Hematopoietic multipotent progenitor cell treated with erythropoietin and hydrocortisone succinate and interleukin-3 and kit ligand, for 4 days (in vitro differentiated cells): ENCODE measurements around the gene CALU.
A peak's percentile ranks its signal among the peaks of the same experiment; 100 is the strongest.

ENCODE experiments used
- DNase-seq: peaks from one replicate; pipeline ENCODE4 v3.0.0-alpha.2; 2015

Gene CALU

DNA sequence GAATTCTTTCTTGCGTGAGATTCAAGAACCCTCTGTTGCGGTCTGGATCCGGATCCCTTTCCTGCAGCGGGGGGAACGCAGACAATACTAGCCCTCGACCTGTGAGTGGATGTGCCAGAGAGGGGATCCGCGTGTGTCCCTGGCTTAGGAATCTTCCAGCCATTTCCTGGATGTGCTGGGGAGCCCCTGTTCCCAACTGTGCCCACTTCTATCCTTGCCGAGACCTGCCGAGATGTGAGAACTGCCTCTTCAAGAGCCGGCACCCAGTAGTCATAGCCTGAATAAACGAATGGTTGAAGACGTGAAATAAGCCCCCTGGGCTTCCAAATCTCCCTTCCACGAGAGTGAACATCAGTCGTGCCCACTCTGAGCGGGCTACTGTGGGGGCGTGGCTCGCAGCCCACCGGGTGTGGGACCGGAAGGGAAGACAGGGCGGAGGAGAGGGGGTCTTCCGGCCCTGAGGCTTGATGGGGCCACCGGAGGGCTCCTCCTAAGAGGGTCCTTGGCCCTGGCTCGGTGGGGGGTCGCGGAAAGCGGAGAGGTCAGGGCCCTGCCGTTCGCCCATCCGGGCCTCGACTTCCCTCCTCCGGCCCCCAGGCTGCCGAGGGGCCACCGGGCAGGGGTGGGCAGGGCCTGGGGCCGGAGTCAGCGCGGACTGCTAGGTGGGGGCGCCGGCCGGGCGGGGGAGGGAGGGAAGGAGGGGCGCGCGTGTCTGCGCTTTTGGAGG lies 51.3 kb downstream of the CALU start:
- DNase-seq = no peak

DNA sequence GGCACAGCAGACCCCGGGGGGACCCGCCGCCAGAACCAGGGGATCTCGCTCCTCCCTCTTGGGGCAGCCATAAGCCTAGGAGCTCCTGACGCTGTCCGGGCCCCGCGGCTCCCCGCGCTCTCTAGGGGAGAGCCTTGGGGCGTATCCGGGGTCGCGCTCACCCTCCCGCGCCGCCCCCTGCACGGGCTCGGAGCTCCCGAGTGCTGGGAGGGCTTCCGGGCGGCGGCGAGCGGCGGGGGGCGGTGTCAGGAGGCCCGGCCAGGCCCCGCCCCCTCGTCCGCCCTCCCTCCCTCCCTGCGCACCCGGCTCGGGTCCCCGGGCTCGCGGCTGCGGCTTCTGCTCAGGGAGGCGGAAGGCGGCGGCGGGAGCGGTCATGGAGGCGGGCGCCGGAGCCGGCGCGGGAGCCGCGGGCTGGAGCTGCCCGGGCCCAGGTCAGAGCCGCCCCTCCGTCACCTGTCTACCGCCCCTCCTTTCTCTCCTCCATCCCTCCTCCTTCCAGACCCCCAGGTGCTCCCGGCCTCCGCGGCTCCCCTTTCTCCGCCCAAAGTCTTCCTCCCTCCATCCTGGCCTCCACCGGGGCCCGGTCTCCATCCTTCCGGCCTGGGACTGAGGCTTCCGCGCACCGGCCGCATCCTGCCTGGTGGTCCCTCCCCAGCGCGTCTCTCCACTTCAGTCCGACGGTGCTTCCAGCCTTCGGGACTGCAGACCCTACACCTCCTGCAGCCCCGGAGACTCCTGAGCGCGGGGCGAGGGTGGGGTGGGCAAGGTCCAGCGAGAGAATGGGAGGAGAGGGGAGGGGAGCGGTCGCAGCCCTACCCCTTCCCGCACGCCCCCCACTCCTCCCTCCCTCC lies 52.2 kb downstream of the CALU start, which contains the start of gene CCDC136:
TSS of gene CCDC136 (plus strand) at position 848 of the 851 bp plus-strand sequence. CDS start 444 bp downstream, outside the sequence.
- peak; percentile 83 for DNase-seq

DNA sequence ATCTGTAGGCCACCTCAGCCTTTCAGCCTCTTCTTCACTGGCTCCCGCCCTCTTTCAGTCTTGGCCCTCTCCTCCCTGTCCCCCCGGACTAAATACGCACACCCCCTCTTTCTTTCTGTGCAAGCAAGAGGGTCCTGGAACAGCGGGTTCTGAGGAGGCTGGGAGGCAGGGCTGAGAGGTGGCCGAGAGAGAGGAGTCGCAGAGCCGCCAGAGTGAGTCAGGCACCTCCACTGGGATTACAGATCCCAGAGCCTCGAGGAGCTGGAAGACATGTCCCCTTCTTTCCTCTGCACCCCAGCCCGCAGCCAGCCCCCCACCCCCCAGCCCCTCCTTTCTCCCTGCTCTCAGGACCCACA lies 52.8 kb downstream of the CALU start:
- no peak for DNase-seq

DNA sequence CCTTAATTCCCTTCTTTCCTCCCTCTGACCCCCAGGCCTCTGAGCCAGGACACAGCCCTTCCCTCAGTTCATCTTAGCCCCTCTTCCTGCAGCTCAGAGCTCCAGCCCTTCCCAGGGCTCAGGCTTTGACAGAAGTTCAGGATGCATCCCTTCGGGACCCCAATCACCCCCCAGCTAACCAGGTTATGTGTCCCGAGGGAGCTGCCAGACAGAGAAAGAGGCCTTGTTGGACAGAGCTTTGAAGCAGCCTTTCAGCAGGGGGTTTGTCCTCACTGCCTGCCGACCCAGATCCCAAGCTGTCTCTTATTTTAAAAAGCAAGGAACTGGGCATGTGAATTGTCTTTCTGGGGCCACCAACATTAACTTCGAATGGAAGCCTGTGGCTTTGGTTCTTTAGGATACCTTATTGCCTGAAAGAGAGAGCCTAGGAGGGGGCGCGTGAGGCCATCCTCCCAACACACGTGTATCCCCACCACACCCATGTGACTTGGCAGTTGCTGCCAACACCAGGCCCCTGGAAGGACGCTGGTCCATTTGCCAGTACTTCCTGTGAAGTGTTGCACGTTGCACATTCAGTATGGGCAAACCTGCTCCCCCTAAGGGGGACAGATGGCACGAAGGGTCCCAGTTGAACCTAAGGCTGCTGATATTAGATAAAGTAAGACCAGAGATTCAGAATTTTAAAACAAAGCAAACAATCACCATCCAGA lies 53.5 kb downstream of the CALU start:
- peak; percentile 83 for DNase-seq

DNA sequence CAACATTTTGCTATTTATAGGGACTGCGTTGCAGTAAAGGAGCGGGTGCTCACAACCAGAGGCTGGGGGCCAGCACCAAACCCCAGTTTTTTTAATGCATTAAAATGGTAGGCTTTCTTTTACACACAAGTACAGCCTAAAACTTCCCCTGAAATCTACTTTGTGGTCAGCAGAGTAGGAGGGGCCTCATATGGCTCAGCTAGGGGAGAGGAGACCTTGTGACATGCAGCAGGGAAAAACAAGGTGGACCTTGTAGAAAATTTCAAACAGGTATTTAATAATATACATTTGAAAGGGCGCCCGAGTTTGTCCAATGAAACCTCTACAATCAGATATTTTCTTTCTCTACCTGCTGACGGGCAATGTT lies 54.0 kb downstream of the CALU start:
- peak; percentile 66 for DNase-seq

DNA sequence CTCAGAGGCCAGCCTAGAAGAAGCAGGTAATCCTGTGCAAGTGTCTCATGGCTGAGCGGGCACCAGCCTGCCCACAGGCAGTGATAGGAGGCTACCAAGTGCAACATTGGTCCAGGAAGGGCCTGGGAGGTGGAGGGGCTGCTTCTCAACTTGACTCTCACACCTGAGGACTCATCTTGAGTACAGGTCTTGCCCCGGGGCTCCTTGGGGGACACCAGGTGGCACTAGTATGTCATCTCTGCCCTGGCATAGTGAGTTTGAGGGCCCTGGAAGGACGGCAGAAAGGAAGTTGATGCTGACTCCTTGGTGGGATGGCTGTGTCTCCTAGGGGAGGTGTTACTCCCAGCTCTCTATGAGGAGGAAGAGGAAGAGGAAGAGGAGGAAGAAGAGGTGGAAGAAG lies 54.9 kb downstream of the CALU start:
- DNase-seq = peak; percentile 37

DNA sequence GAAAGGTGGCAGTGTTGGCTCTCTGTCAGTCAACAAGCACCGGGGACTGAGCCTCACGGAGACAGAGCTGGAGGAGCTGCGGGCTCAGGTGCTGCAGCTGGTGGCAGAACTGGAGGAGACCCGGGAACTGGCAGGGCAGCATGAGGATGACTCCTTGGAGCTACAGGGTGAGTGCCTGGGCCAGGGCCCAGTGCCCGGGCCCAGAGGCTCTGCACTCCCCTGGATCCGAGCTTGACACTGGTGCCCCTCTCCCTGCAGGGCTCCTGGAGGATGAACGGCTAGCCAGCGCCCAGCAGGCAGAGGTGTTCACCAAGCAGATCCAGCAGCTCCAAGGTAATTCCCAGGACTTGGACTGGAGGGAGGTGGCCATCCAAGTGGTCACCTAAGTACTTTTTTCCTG lies 55.3 kb downstream of the CALU start:
- DNase-seq = no peak

DNA sequence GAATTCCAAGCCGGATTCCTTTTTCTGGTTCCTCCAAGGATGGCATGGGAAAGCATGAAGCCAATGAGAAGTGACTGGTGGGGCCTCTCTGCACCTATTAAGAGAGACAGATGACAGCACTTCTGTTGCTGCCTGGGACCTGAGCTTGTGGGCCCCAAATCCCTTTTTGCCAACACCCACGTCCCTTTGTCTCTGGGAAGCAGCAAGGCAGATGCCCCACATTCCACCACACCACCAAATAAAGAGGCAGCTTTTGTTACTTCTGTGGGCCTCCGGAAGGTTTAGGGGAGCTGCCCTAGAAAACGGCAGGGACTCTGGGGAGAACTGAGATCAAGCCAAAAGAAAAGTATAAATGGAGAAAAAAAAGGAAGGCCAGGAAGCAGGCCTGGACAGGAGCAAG lies 56.0 kb downstream of the CALU start:
- DNase-seq = no peak

DNA sequence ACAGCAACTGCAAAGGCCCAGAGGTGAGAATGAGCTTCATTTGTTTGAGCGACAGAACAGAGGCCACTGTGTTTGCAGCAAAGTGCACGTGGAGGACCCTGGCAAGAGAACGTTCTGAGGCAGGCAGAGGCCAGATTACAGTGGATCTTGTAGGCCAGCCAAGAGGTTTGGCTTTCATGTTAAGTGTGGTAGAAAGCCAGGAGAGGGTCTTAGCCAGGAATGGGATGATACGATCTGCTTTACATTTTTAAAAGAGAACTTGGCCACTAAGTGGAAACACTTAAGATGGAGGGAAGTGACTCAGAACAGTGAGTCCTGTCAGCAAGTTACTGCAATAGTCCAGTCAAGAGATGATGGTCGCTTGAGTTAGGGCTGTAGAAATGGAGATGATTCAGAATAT lies 57.2 kb downstream of the CALU start:
- no peak for DNase-seq

DNA sequence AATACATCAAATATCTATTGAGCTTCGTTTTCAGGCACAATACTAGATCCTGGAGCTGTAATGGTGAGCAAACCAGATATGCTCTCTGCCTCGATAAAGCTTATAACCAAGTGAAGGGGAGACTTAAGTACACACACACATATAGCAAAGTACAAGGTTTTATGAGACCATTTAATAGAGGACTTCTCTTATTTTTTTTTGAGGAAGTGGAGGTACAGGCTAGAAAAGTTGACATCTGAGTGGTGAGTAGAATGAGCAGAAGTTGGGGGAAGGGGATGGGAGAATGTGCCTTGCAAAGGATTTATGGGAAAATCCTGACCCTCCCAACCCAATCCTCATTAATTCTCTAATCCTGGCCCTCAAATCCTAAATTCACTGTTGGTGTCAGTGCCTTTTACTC lies 60.3 kb downstream of the CALU start:
- peak; percentile 27 for DNase-seq

DNA sequence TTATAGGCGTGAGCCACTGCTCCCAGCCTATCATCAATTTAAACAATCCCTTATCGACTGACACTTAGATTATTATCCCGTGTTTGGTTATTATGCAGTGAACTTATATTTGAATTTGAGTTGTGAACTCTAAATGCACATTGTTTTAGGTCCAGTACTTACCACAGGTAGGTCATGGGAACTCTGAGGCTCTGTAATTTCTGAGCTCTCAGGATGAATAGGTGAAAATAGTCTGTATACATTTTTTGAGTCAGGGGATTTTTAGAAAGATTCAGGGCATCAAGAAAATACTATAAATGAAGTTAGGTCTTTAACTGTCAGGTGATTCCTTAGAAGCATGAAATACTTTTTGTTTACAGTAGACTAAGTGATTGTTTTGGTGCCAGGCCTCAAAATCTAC lies 61.4 kb downstream of the CALU start:
- DNase-seq = no peak

DNA sequence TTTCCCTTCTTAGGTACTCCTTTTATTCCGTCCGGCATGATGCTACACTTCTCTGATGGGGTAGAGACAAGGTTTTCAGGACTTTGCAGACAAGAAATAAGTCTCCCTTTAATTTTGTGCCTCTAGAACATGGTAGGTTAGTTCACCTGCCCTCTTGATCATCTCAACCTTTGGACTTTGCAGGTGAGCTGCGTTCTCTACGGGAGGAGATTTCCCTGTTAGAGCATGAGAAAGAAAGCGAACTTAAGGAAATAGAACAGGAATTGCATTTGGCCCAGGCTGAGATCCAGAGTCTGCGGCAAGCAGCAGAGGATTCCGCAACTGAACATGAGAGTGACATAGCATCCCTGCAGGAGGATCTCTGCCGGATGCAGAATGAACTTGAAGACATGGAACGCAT lies 61.8 kb downstream of the CALU start:
- no peak for DNase-seq

DNA sequence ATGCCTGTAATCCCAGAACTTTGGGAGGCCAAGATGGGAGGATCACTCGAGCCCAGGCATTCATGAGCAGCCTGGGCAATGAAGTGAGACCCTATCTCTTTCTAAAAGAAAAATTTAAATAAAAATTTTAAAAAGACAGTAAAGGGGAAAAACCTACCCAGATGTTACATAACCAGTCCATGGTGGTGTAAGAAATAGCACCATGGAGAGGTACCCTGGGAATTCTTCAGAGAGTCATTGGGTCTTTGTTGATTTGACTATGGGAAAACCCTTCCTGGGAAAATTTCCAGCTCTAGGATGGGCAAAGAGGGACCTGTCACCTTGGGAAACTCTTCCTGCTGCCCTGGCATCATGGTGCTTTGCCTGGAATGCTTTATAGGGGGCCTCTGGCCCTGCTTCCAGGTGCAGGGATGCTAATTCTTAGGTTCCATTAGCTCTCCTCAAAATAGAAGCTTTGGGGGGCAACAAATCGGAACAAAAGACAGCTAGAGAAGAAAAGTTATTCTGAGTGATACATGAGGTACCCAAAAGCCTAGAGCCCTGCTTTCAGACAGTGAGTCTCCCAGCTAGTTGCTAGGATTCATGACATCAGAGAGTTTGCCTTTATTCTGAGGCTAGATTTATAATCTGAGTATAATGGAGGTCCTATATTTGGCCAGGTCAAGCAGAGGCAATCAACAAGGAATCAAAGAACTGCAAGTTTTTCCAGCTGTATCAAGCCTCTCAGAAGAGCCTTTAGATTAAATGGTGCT lies 62.7 kb downstream of the CALU start:
- no peak for DNase-seq

DNA sequence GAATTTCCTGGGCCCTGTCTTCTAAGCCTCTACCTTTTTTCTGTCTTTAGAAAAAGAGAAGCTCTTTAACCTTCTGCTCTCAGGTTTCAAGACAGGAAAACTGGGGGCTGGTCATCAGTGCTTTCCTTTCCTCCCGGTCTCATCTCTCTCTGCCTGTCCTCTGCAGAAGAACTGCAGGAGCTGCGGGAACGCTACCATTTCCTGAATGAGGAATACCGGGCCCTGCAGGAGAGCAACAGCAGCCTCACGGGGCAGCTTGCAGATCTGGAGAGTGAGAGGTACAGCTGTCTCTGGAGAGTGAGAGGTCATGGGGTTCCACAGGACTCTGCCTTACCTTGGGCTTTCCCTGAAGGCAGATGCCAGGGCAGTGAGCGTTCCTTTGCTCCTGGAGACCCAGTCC lies 65.3 kb downstream of the CALU start:
- no peak for DNase-seq

DNA sequence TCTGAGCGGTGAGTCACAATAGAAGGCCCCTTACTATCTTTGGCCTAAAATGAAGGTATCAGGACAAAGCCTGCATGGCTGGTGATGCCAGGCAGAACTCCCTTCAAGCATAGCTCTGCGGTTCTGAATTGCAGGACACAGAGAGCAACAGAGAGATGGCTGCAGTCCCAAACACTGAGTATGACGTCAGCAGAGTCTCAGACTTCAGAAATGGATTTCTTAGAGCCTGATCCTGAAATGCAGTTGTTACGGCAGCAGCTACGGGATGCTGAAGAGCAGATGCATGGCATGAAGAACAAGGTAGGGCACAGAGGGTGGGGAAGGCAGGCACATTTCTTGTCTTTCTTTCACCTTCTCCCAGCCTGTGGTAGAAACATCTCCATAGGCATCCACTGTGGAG lies 66.1 kb downstream of the CALU start:
- no peak for DNase-seq

DNA sequence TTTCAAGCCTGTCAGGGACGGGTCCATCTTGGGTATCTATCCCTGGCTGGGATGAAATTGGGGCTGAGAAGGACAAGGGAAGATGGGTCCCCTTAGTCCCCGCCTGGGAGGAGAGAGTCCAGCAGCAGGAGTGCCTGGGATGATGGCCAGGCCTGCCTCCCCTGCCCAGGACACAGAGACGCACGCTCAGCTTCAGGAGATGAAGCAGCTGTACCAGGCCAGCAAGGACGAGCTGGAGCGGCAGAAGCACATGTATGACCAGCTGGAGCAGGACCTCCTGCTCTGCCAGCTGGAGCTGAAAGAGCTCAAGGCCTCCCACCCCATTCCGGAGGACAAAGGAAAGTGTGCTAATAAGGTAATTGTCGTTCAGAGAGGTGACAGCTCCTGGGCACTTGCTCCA lies 68.0 kb downstream of the CALU start:
- no peak for DNase-seq

DNA sequence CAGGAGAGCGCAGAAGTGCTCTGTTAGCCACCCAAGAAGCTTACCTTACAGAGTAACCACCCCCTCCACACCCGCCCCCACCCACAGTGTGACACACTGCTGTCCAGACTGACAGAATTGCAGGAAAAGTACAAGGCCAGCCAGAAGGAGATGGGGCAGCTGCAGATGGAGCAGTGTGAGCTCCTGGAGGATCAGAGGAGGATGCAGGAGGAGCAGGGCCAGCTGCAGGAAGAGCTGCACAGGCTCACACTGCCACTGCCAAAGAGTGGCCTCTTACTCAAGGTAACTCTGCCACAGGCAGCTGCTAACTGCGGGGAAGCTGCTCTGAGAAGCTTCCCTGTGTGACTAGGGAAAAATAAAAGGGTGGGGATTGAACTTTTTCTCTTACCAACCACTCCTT lies 70.2 kb downstream of the CALU start:
- DNase-seq = no peak

DNA sequence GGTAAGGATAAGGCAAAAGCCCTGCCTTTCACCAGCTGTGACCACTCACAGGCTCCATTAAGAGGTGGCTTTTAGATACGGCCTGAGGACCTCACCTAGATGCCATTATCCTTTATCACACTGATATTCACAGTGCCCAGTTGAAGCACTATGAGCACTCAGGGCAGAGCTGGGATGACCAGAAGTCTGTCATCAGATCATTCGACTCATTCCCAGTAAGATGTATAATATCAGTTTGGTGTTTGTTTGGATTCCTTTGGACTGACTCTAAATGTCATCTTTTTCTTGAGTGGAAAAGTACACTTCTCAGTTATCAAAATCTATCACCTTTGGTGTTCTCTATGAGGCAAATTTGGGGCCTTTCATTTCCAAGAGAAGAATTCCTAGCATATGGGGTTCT lies 71.3 kb downstream of the CALU start:
- DNase-seq = no peak

DNA sequence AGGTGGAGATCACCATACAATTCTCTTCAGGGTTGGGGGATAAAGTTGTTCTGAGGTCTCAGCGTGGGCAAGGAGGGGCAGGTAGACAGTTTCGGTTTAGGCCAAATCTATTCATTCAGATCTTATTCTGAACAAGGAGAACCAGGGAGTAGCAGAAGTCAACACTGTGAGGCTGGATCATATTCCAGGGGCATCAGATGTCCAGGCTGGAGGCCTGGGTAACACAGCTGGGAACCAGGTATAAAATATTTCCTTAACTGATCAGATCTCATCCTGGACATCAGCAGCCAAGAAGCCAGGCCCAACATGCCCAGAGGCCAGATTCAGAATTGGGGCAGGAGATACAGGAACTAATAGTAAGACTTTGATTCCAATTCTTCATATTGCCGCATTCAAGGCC lies 71.8 kb downstream of the CALU start:
- no peak for DNase-seq

DNA sequence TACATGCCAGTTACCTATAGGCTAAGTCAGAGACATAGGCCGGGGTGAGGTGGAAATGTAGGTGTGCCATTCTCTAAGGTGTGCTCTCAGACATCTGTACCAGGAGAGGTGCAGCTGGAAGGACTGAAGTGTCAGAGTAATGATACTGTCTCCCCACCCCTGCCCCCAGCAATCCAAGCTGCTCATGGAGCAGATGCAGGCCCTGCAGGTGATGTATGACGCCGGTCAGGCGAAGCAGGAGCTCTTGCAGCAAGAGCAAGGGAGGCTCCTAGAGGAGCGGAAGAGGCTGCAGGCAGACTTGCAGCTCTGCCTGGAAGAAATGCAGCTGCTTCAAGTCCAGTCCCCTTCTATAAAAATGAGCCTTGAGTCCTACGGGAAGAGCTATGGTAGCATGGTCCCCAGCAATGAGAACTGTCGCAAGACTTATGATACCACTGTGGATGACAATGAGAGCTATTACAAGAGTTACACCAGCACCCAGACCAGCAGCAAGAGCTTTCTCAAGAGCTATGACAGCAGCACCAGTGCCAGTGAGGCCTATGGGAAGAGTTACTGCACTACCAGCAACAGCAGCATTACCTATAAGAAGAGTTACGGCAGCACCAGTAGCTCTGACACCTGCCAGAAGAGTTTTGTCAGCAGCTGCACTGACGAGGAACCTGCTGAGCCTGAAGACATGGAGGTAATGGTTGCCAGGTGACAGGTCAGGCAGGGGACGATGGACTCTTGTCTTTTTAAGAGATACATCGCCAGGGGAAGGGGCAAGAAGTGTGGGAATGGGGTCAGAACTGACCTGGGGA lies 72.7 kb downstream of the CALU start:
- DNase-seq = no peak

DNA sequence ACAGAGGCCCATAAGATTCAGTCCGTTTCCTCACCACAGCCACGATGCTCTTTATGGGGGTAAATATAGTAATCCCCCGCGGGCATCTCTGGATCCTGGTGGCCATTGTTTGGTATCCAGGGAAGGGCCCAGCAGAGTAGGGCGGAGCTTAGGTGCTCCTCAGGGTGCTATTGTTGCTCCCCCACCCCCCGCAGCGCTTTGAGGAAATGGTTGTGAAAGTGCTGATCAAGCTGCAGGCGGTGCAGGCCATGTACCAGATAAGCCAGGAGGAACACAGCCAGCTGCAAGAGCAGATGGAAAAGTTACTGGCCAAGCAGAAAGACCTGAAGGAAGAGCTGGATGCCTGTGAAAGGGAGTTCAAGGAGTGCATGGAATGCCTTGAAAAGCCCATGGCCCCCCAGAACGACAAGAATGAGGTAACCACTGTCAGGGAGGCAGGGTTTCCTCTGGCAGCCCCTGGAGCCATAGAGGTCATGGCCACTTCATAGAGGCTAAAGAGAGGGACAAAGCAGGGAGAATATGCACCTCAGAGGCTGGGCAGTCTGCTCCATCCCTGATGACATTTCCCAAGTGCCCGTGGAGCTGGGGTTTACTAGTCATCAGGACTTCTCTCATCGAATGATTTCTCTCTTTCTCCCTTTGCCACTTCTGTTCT lies 73.5 kb downstream of the CALU start:
- DNase-seq = peak; percentile 80

DNA sequence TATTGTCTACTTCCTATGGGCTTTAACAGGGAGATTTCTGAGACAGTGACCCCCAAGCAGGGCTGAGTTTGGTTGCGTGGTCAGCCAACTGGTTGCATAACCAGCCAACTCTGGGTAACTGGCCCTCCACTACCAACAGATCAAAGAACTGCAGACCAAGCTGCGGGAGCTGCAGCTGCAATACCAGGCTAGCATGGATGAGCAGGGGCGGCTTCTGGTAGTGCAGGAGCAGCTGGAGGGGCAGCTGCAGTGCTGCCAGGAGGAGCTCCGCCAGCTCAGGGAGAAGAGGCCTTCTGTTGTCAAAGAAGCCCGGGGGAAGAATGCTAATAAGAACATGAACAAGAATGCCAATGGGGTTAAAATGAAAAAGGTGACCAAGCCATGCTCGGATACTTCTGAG lies 75.3 kb downstream of the CALU start:
- no peak for DNase-seq
